VCaP (cell line): ENCODE results near the gene HS3ST5.

Experiments used
- H3K27ac ChIP-seq: fragments of 450-650 bp; 2 replicates; pipeline ENCODE4 v1.5.1; 2017
- TF ChIP-seq, protein P1 (sequence below): fragments of 450-650 bp; conservative IDR thresholded peaks from 2 replicates; pipeline ENCODE4 v1.5.1; 2017; ENCODE audit warnings: mild to moderate bottlenecking, moderate library complexity

Gene HS3ST5

DNA sequence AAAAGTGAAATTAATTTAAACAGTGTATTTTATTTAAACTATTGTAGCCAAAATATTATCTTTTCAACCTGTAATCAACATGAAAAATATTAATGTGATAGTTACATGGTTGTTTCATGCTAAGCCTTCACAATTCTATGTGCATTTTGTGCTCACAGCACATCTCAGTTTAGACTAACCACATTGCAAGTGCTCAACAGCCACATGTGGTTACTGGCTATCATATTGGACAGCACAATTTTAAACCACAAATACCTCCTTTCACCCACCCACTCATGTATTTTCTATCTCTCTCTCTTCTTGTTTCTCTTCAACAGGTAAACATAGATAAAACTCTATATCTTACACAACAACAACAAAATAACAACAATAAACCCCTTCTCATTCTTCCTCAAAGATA is 12.5 kb upstream of the HS3ST5 start:
- H3K27ac ChIP-seq, result no peak overlapping the region
- TF ChIP-seq, protein P1, sequence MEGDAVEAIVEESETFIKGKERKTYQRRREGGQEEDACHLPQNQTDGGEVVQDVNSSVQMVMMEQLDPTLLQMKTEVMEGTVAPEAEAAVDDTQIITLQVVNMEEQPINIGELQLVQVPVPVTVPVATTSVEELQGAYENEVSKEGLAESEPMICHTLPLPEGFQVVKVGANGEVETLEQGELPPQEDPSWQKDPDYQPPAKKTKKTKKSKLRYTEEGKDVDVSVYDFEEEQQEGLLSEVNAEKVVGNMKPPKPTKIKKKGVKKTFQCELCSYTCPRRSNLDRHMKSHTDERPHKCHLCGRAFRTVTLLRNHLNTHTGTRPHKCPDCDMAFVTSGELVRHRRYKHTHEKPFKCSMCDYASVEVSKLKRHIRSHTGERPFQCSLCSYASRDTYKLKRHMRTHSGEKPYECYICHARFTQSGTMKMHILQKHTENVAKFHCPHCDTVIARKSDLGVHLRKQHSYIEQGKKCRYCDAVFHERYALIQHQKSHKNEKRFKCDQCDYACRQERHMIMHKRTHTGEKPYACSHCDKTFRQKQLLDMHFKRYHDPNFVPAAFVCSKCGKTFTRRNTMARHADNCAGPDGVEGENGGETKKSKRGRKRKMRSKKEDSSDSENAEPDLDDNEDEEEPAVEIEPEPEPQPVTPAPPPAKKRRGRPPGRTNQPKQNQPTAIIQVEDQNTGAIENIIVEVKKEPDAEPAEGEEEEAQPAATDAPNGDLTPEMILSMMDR, result no peak

DNA sequence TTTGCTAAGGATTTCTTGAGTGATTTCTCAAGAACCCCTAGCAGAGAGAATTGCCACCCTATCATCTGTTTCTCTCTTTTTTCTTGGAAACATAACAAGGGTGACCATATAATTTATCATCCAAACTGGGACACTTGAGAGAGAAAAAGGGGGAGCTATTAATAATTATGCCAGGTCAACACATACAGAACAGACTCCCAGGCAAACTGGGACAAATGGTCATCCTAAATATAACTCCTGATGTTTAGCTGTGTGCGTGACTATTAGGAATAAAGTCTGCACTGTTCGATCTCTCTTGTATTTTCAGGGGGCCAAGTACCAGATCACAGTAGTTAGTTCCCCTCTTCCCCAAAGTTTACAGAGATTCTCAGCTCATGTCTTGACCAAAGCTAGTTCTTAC is 11.7 kb upstream of the HS3ST5 start:
- TF ChIP-seq, protein P1, result no peak
- H3K27ac ChIP-seq, result no peak overlapping the region

DNA sequence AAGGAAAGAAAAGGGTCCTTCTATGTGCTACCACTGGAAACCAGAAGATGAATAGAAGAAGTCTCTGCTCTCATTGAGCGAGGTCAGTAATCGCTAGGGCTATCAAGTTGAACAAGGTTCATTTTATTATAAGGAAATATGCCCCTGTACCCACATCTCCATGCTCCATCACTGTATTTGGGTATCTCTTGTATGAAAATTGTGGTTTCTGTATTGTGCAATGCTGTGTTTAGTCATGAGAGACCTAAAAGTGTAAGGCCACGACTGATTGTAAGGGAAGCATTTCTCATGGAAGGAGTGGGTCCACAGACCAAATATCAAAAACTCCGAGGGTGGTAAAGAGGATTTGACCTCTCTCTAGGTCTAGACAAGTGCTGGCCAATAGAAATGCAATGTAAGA is 3.6 kb upstream of the HS3ST5 start:
- TF ChIP-seq, protein P1, result no peak
- no peak overlapping the region for H3K27ac ChIP-seq

DNA sequence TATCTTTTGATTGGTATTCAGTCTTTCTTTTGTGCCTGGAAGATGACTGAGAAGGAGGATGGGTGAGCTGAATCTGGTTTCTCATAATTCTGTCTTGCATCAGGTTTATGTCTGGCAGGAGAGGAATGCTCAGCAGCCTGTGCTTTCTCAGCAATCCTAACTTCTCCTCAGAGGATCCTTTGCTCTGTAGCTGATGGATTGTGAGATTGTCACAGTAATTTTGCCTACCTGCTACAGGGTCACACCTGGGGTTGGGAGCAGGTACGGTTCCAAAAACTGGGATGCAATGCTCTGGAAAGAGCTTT is 2.1 kb upstream of the HS3ST5 start:
- no peak overlapping the region for H3K27ac ChIP-seq
- TF ChIP-seq, protein P1, result no peak

DNA sequence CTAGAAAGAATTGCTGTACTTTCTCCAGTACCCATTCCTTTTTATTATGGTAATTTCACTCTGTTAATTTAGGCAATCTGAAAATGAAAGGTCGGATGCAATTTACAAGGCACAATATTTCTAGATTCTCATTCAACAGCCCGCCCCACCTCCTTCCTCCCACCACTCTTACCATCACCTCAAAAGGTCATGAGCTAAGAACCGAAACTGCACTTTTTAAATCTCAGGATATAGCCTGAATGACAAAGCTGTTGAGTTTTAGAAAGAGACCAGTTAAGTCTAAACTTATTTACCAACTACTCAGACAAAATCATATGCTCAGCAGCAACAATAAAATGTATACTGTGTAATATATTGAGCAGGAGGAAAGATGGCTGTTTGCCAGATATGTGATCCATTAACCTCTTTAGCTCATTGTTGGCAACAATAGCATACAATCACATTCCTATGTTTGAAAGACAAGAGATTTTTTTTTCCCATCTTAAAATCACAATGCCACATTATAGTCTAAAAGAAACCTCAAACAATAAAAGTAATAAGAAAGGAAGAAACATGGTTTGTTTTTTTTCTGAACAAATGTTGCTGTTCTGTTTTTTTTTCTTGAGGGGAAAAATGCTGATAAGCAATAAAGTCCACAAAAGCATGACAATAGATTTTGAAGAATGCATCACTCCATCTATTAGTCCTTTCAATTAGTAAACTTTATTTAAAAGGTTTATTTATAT is 1.6 kb upstream of the HS3ST5 start:
- H3K27ac ChIP-seq, result no peak overlapping the region
- TF ChIP-seq, protein P1, result no peak

DNA sequence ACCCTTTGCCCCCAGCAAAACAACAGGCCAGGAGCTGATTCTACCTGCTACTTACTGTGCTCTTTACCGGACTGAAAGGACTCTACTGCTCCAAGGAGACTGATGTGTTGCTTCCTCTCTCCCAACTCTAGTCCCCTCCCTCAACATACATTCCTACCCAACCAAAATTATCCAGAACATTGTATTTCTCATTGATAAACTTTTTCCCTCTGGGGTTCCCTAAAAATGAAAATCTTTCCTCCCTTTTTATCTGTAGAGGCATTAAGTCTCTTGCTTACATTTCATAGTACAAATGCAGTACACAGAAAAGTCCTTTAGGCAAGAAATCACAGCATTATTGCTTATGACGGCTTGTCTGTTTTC is 940 bp upstream of the HS3ST5 start:
- no peak overlapping the region for H3K27ac ChIP-seq
- TF ChIP-seq, protein P1, result no peak

- H3K27ac ChIP-seq, result no peak overlapping the region
These were observed 567 bp downstream of the HS3ST5 start for GRCh38 chr6:114342086-114342825.

More at GRCh38 chr6:114342086-114342825, 567 bp downstream of the HS3ST5 start:
- TF ChIP-seq, protein P1, result no peak
